HEK293T (cell line): Measurements from ENCODE around the gene IFNL1.

ENCODE experiments used
- BHLHE40 ChIP-seq: fragments of 450-650 bp; IDR thresholded peaks from 2 replicates; pipeline ENCODE4 v1.6.1; 2016; ENCODE audit warnings: mild to moderate bottlenecking, moderate library complexity, borderline replicate concordance
- HDGF ChIP-seq: fragments of 450-650 bp; IDR thresholded peaks from 2 replicates; pipeline ENCODE4 v1.6.1; 2017; ENCODE audit warnings: antibody characterized with exemption, borderline replicate concordance
- TARDBP ChIP-seq: fragments of 450-650 bp; IDR thresholded peaks from 2 replicates; pipeline ENCODE4 v1.6.1; 2016
- ZNF384 ChIP-seq: fragments of 450-650 bp; IDR thresholded peaks from 2 replicates; pipeline ENCODE4 v1.6.1; 2016

- TF ChIP-seq HDGF (no peak), ZNF384 (no peak), TARDBP (no peak), BHLHE40 (no peak)
Observed at GRCh38 chr19:39247701-39248664, 48.2 kb upstream of the IFNL1 start.
